Thyroid gland (tissue), 4 donors: Measurements from ENCODE around the gene LRP10. TPM values are rescaled to one million over a fixed set of nuclear protein-coding genes. Genes with fewer than 3 reads are reported as not detected.
A peak's percentile ranks its signal among the peaks of the same experiment; 100 is the strongest.

ENCODE experiments used
- DNase-seq, 2 donors: peaks; one replicate each; pipeline ENCODE4 v3.0.0-alpha.2; 2019
- H3K27ac ChIP-seq, 3 donors: fragments of 200-600 bp; sonication (generic); 1 replicate in 2 of 3; 2 replicates in 1 of 3; pipeline ENCODE4 v1.5.1; 2016 to 2019; ENCODE audit warnings: mild to moderate bottlenecking in 1 of 3, moderate library complexity in 1 of 3
- H3K27me3 ChIP-seq: fragments of 200-600 bp; sonication (generic); one replicate; pipeline ENCODE4 v1.5.1; 2019
- H3K36me3 ChIP-seq, 2 donors: fragments of 200-600 bp; sonication (generic); one replicate each; pipeline ENCODE4 v1.5.1; 2016 to 2019
- H3K4me1 ChIP-seq, 2 donors: fragments of 200-600 bp; sonication (generic); one replicate each; pipeline ENCODE4 v1.5.1; 2017 to 2019
- H3K4me3 ChIP-seq, 3 donors: fragments of 200-600 bp; sonication (generic); replicated peaks in 1 of 3; 1 replicate in 2 of 3; 2 replicates in 1 of 3; pipeline ENCODE4 v1.5.1; 2016; ENCODE audit warnings: mild to moderate bottlenecking in 1 of 3
- H3K9me3 ChIP-seq: fragments of 200-600 bp; sonication (generic); one replicate; pipeline ENCODE4 v1.5.1; 2017
- CTCF ChIP-seq, 6 experiments: fragments of 200-600 bp in 3 of 6; fragments of 450-650 bp in 3 of 6; sonication (generic) in 3 of 6; IDR thresholded peaks; one replicate each; pipeline ENCODE4 v1.5.1; 2016 to 2019; ENCODE audit warnings: antibody characterized with exemption in 6 of 6, mild to moderate bottlenecking in 2 of 6, inconsistent platforms in 1 of 6, moderate library complexity in 1 of 6
- POLR2A ChIP-seq, 2 donors: fragments of 450-650 bp; IDR thresholded peaks; one replicate each; pipeline ENCODE4 v1.6.1; 2017; ENCODE audit warnings: antibody characterized with exemption in 2 of 2, mild to moderate bottlenecking in 2 of 2, moderate library complexity in 1 of 2
- WGBS, 2 donors: methylation state at CpG; one replicate each; pipeline ENCODE4 v1.1.5; 2017; 5-methylcytosine and 5-hydroxymethylcytosine counted together
- intact Hi-C: fragments of 100-400 bp; cut with DNase I; formaldehyde crosslinking; loops from one replicate; pipeline ENCODE4 v1.15.1; 2023
- total RNA-seq, 4 donors: library from RNA; depleted of rRNA; stranded (reverse); fragments of >200 nt; gene quantifications; one replicate each; pipeline ENCODE4 v1.2.3, GENCODE V29; 2016

Gene LRP10
- total RNA-seq, 4 donors from 2014 or later: 107 to 143 (median 121) TPM

DNA sequence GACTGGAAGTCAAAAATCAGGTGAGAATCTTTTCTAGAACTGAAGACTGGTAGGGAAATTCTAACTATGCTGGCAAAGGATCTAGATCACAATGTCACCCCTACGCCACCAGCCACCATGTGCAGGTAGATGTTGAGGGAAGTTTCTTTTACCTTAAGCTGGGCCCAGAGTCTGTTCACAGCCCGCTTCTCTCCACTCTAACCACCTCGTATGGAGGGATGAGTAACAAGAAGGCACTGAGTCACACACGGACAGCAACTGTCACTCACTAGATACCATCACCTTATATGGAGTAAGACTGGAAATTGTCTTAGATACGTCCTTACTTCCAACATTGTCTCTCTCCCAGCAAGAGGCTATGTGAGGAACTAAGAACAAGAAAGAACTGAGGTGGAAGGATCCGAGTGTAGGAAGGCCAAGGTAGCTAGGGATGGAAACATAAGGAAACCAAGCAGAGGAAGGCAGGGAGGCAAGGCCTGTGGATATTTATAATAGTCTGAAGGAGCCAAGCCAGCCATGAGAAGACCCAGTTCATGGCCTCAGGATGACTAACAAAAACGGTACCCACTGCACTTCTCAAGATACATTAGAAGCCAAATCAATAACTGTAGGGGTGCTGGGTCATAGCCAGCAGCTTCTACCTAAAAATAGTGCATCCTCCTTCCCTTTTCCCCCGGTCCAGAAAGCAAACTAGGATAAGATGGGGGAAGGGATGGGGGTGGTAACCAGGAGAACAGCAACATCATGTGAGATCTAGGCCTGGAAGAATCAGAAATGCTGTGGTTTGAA is 27.0 kb downstream of the LRP10 start:
- H3K4me1 ChIP-seq: peaks cover 7 to 15% of the 10 kb centered on the region in 2 donors
- WGBS, 2 donors: 82 to 83% methylated on average over 7 to 8 of the region's 8 CpGs
- no peak for TF ChIP-seq POLR2A (IDR thresholded peaks at IDR 0.05)
- no peak for TF ChIP-seq CTCF (IDR thresholded peaks at IDR 0.05)
- H3K9me3 ChIP-seq: no peaks in the 10 kb centered on the region
- DNase-seq: no peak
- no peak overlapping the region for H3K4me3 ChIP-seq
- peaks cover 27 to 28% of the 10 kb centered on the region in 2 donors for H3K36me3 ChIP-seq
- H3K27ac ChIP-seq: no peak overlapping the region
- intact Hi-C loops: no loop called here
- no peaks in the 10 kb centered on the region for H3K27me3 ChIP-seq

DNA sequence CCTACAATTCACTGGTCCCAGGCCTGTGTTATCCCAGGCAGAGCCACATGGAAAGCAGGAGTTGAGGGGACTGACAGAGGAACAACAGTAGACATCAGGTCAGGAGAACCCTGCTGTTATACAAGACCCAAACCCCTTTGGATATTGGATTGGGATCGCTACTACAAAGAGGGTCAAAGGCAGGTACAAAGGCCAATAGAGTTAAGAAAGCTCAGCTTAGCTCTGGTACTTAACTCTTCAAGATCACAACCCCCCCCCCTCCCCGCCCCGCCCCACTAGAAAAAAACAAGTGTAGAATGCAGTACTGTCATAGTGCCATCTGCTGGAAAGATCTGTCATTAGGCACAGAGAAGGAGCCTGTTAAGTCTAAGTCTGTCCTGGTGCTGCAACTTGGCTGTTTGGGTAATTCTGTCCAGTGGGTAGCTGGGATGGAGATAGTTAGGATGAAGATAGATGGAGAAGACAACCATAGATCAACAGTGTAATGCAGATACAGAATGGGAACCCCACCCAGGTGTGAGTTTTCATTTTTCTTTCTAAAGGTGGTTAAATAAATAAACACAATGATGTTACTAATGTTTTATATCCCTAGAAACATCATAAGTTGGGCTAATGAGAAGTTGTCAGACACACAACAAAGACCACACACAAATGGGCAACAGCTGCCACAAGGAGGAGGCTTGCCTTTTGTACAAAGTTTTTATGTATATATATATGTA is 28.7 kb downstream of the LRP10 start:
- peak in 4 of 6 experiments; percentile 42 to 70 (median 50) for TF ChIP-seq CTCF (IDR thresholded peaks at IDR 0.05)
- no peak for TF ChIP-seq POLR2A (IDR thresholded peaks at IDR 0.05)
- Histone ChIP-seq H3K9me3 (no peaks in the 10 kb centered on the region), H3K4me3 (no peak overlapping the region), H3K4me1 (peaks cover 7 to 15% of the 10 kb centered on the region in 2 donors), H3K27me3 (no peaks in the 10 kb centered on the region), H3K36me3 (peaks cover 45% of the 10 kb centered on the region in 2 donors), H3K27ac (peak overlapping the region in 1 of 3 donors; percentile 34)
- WGBS, 2 donors: 15 to 20% methylated on average over 3 of the region's 3 CpGs
- intact Hi-C loops: no loop called here
- DNase-seq: peak; percentile 35 to 50

- H3K27me3 ChIP-seq: no peaks in the 10 kb centered on the region
- H3K4me1 ChIP-seq: peaks cover 4 to 8% of the 10 kb centered on the region in 2 donors
- peaks cover 60 to 61% of the 10 kb centered on the region in 2 donors for H3K36me3 ChIP-seq
- no peak overlapping the region for H3K4me3 ChIP-seq
- DNase-seq: no peak
- WGBS, 2 donors: 94 to 96% methylated on average over 7 of the region's 7 CpGs
- intact Hi-C loops: no loop called here
- H3K27ac ChIP-seq: no peak overlapping the region
- no peaks in the 10 kb centered on the region for H3K9me3 ChIP-seq
- no peak for TF ChIP-seq POLR2A (IDR thresholded peaks at IDR 0.05)
- no peak for TF ChIP-seq CTCF (IDR thresholded peaks at IDR 0.05)
These were observed 30.3 kb downstream of the LRP10 start for GRCh38 chr14:22901799-22902198.

DNA sequence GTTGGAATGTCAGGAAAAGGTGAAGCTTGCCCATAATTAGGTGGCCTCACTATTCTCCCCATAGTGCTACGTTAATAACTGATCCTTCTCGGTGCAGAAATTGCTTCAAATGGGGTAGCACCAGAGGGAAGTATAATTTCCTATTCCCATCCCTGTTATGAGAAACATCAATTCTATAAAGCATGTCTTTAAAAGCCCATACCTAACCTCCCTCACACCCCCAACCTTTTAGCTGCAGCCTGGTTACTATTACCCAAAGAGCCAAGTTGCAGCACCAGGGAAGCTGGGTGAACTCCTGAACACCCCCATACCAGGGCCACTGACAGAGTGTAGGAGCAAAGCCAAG is 32.2 kb downstream of the LRP10 start:
- no peak for DNase-seq
- no peaks in the 10 kb centered on the region for H3K9me3 ChIP-seq
- H3K27ac ChIP-seq: no peak overlapping the region
- H3K36me3 ChIP-seq: peaks cover 77 to 80% of the 10 kb centered on the region in 2 donors
- 95 to 96% methylated on average over 2 of the region's 2 CpGs for WGBS, 2 donors
- intact Hi-C loops: no loop called here
- H3K4me1 ChIP-seq: peaks cover 4 to 8% of the 10 kb centered on the region in 2 donors
- H3K27me3 ChIP-seq: no peaks in the 10 kb centered on the region
- H3K4me3 ChIP-seq: no peak overlapping the region
- TF ChIP-seq CTCF (IDR thresholded peaks at IDR 0.05) (no peak), POLR2A (IDR thresholded peaks at IDR 0.05) (no peak)

- H3K4me1 ChIP-seq: no peaks in the 10 kb centered on the region
- H3K9me3 ChIP-seq: no peaks in the 10 kb centered on the region
- 91 to 93% methylated on average over 4 of the region's 4 CpGs for WGBS, 2 donors
- H3K27ac ChIP-seq: no peak overlapping the region
- H3K27me3 ChIP-seq: no peaks in the 10 kb centered on the region
- peaks cover 86 to 90% of the 10 kb centered on the region in 2 donors for H3K36me3 ChIP-seq
- no peak for DNase-seq
- TF ChIP-seq POLR2A (IDR thresholded peaks at IDR 0.05): no peak
- no peak for TF ChIP-seq CTCF (IDR thresholded peaks at IDR 0.05)
- intact Hi-C loops: no loop called here
- no peak overlapping the region for H3K4me3 ChIP-seq
These were observed 34.1 kb downstream of the LRP10 start for GRCh38 chr14:22905627-22906026.
